Neural crest cell (in vitro differentiated cells): ENCODE data around the gene KLC1. TPM values are rescaled to one million over a fixed set of nuclear protein-coding genes. Genes with fewer than 3 reads are reported as not detected.

ENCODE experiments used
- DNase-seq: peaks from one replicate; pipeline ENCODE4 v3.0.0; 2021; ENCODE audit warnings: low read depth, mixed read lengths, low spot score
- H3K27ac Mint-ChIP-seq: one replicate; pipeline ENCODE4 v1.8.0; 2021; ENCODE audit warnings: mild to moderate bottlenecking, mixed read lengths; ENCODE audit not compliant: unreplicated experiment
- H3K27me3 Mint-ChIP-seq: 2 replicates; pipeline ENCODE4 v1.8.0; 2021; ENCODE audit warnings: low read depth, mild to moderate bottlenecking, mixed read lengths
- H3K36me3 Mint-ChIP-seq: 2 replicates; pipeline ENCODE4 v1.8.0; 2021; ENCODE audit warnings: low read depth, mild to moderate bottlenecking, mixed read lengths
- H3K4me1 Mint-ChIP-seq: 2 replicates; pipeline ENCODE4 v1.8.0; 2021; ENCODE audit warnings: mixed read lengths
- H3K4me3 Mint-ChIP-seq: one replicate; pipeline ENCODE4 v1.8.0; 2021; ENCODE audit warnings: mild to moderate bottlenecking, mixed read lengths
- H3K9me3 Mint-ChIP-seq: 2 replicates; pipeline ENCODE4 v1.8.0; 2021; ENCODE audit warnings: mixed read lengths
- total RNA-seq: library from RNA; stranded (reverse); gene quantifications from 2 replicates; pipeline ENCODE4 v1.2.1, GENCODE V29; 2021
- TF ChIP-seq, protein P1 (sequence below): fragments of 200-600 bp; sonication (generic); conservative IDR thresholded peaks from 2 replicates; pipeline ENCODE4 v1.5.0; 2021; ENCODE audit warnings: antibody characterized with exemption, mild to moderate bottlenecking

Gene KLC1
- total RNA-seq, 1 donor from 2014 or later: 173 TPM

DNA sequence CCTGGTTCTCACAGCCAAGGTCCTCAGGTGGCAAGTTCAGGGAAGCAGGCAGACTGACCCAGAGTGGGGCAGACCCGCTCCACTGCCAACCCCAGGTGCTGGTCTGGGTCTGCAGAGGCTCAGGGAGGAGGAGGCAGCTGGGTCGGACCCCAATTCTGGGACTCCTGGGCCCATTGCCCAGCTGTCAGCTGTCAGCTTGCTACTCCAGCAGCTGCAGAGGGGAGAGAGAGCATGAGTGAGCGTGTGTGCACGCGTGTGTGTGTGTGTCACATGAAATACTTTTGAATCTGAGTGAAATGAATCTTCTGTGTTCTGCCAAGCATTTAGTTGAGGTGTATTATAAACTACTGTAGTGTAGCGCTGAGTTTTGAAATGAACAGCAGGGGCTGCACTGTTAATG lies 55.5 kb downstream of the KLC1 start:
- H3K4me1 Mint-ChIP-seq: no peaks in the 10 kb centered on the region
- TF ChIP-seq, protein P1, sequence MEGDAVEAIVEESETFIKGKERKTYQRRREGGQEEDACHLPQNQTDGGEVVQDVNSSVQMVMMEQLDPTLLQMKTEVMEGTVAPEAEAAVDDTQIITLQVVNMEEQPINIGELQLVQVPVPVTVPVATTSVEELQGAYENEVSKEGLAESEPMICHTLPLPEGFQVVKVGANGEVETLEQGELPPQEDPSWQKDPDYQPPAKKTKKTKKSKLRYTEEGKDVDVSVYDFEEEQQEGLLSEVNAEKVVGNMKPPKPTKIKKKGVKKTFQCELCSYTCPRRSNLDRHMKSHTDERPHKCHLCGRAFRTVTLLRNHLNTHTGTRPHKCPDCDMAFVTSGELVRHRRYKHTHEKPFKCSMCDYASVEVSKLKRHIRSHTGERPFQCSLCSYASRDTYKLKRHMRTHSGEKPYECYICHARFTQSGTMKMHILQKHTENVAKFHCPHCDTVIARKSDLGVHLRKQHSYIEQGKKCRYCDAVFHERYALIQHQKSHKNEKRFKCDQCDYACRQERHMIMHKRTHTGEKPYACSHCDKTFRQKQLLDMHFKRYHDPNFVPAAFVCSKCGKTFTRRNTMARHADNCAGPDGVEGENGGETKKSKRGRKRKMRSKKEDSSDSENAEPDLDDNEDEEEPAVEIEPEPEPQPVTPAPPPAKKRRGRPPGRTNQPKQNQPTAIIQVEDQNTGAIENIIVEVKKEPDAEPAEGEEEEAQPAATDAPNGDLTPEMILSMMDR: no peak
- peaks cover 7% of the 10 kb centered on the region for H3K36me3 Mint-ChIP-seq
- DNase-seq: no peak
- H3K27ac Mint-ChIP-seq: peak overlapping the region; percentile 12
- H3K27me3 Mint-ChIP-seq: no peaks in the 10 kb centered on the region
- no peak overlapping the region for H3K4me3 Mint-ChIP-seq
- H3K9me3 Mint-ChIP-seq: no peaks in the 10 kb centered on the region

DNA sequence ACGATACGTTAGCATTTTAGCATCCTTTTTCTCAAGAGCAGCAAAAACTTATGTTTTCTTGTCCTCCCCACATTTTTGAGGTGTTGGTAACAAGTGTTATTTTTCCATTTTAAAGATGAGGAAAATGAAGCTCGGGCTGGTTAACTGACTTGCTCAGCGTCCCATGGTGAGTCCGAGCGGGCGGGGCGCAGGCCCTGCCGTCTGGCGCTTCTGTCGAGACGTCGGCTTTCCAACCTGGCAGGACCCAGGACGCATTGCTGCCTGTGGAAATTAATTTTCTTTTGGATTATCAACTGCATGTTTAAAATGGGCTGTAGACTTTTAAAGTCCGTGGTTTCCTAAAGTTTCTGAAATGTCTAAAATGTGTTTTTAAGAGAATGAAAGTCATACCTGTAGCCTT lies 55.9 kb downstream of the KLC1 start:
- TF ChIP-seq, protein P1: no peak
- H3K27me3 Mint-ChIP-seq: no peaks in the 10 kb centered on the region
- H3K9me3 Mint-ChIP-seq: no peaks in the 10 kb centered on the region
- no peak overlapping the region for H3K27ac Mint-ChIP-seq
- no peak for DNase-seq
- no peaks in the 10 kb centered on the region for H3K4me1 Mint-ChIP-seq
- H3K36me3 Mint-ChIP-seq: peaks cover 7% of the 10 kb centered on the region
- H3K4me3 Mint-ChIP-seq: no peak overlapping the region

DNA sequence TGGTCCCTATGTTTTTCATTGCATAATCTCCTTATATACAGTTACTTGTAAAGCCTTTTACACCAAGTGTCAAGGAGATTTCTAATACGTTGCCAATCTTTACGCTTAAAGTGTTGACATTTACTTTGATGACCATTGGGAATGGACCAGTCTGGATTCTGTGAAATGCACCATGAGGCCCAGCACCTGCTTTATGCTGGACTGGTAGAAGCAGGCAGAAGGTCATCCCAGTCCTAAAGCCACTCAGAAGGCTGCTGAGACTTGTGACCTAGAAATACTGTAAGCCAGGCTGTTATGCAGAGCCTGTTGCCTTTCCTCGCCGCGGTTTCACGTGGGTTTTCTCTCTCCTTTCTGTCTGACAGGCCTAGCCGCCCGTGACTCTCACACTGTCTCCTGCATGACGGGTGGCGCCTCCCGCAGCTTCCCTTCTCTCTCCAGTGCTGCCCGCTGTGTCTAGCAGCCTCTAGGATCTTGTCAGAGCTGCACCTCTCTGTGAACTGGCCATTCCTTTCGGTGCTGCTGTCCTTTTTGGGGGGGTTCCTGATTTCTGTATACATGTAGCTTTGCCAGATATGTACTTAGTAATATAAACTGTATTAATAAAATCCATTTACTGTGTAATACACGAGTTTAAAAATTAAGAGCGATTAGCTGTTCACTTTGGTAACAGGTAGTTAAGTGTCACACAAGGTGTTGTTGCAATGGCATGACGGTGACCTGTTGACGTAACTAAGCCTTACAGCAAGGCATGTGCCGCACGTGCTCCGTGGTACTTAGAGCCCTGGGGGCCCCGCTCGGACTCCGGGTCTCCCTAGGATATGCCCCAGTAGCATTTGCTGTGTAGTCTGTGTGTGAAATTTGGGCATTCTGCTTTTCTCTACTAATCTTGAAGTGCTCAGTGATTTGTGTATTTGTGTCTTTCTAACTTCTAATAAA lies 56.5 kb downstream of the KLC1 start:
- Mint-ChIP-seq H3K9me3 (no peaks in the 10 kb centered on the region), H3K27ac (no peak overlapping the region)
- TF ChIP-seq, protein P1: no peak

DNA sequence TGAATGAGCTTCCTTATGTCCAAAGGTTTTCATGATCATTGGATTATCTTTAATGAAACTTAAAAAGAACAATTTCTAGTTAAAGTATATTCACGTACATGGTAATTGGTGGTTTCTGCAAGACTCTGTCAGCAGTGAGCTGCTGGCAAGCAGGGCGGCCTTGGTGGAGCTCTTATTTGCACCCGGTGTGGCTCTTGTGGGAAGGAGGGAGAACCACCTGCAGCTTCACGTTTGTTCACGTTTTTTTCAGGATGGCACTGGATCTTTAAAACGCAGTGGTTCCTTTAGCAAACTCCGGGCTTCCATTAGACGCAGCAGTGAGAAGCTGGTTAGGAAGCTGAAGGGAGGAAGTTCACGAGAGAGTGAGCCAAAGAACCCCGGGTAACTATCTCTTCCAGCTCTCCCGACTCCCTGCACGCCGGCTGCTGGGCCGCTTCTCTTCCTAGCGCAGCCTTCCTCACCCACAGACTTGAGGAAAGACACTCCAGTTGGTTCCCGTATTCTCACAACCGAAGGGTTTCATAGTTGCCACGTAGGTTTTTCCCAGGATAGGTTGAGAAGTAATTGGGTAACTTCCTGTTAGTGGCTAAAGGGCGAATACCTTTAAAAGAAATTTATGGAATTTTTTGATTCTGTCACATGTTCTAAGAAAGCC lies 57.9 kb downstream of the KLC1 start:
- Mint-ChIP-seq H3K9me3 (no peaks in the 10 kb centered on the region), H3K27me3 (no peaks in the 10 kb centered on the region), H3K27ac (peak overlapping the region; percentile 19), H3K36me3 (peaks cover 3% of the 10 kb centered on the region), H3K4me3 (no peak overlapping the region), H3K4me1 (no peaks in the 10 kb centered on the region)
- TF ChIP-seq, protein P1: no peak
- no peak for DNase-seq

More for the DNA sequence above, 56.5 kb downstream of the KLC1 start:
- no peak for DNase-seq
- no peaks in the 10 kb centered on the region for H3K4me1 Mint-ChIP-seq
- peaks cover 7% of the 10 kb centered on the region for H3K36me3 Mint-ChIP-seq
- H3K4me3 Mint-ChIP-seq: no peak overlapping the region
- no peaks in the 10 kb centered on the region for H3K27me3 Mint-ChIP-seq

DNA sequence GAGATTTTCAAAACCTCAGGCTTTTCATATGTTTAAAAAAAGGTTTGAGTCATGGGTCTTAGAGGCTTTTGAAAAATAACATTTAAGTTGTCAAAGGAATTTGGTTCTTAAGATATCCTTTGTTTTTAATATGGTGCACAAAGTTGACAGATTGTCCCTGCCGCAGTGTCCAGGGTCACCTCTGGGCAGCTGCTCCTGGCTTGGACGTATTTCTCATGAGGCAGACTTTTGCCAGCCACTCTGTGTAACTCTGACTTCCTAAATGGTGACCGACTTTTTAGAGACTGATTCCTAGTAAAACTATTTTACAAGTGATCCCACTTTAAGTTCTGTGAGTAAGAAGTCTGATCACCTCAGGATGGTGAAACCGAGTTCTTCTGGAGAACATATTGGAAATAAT lies 58.7 kb downstream of the KLC1 start:
- H3K36me3 Mint-ChIP-seq: peaks cover 3% of the 10 kb centered on the region

More for the DNA sequence above, 58.7 kb downstream of the KLC1 start:
- Mint-ChIP-seq H3K9me3 (no peaks in the 10 kb centered on the region), H3K27ac (no peak overlapping the region), H3K27me3 (no peaks in the 10 kb centered on the region), H3K4me3 (no peak overlapping the region), H3K4me1 (no peaks in the 10 kb centered on the region)
- no peak for DNase-seq
- TF ChIP-seq, protein P1: no peak
